RWPE1 (cell line): Measurements from ENCODE around the gene VRK2.
"Not testable (repeated sequence)": the region's sequence is repeated elsewhere in the genome, so short reads cannot be mapped to it uniquely, and the experiment has no call there.

Source experiments
- CTCF ChIA-PET: fragments of 350-600 bp; sonication (Branson Sonifier 250); formaldehyde crosslinking; extraction: SDS; loops from one replicate; lab custom pipeline; 2021; lab: Yijun Ruan, JAX
- POLR2A ChIA-PET: fragments of 400-600 bp; formaldehyde crosslinking; extraction: SDS; loops from one replicate; lab custom pipeline; 2020; ENCODE audit warnings: antibody characterized with exemption; ENCODE audit not compliant: low non-redundant PET; lab: Yijun Ruan, JAX
- DNase-seq: peaks from one replicate; pipeline ENCODE4 v3.0.0; 2012; ENCODE audit warnings: low spot score
- H3K27ac ChIP-seq: fragments of 450-650 bp; 2 replicates; pipeline ENCODE4 v1.5.1; 2017
- CTCF ChIP-seq: fragments of 450-650 bp; conservative IDR thresholded peaks from 2 replicates; pipeline ENCODE4 v1.5.1; 2017; ENCODE audit warnings: low read depth, mild to moderate bottlenecking

Gene VRK2

DNA sequence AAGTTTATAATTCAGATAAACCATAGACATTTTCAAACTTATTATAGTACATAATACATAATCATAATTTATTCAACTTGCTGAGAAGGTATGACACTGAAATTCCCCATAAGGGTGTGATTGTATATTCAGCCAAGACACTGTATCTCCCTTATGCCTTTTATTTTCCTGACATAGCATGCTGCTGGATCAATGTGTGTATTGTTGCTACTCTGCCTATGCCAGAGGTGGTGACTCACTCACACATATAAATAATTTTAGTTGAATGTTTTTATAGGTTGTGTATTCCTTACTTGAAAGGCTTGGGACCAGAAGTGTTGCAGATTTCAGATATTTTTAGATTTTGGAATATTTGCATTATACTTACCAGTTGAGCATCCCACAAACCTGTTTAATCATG lies 86.8 kb downstream of the VRK2 start:
- H3K27ac ChIP-seq, result no peak overlapping the region
- no peak for DNase-seq
- POLR2A ChIA-PET, result no interaction called here
- TF ChIP-seq CTCF, result no peak
- CTCF ChIA-PET, result no interaction called here

- no peak overlapping the region for H3K27ac ChIP-seq
- no peak for DNase-seq
- no peak for TF ChIP-seq CTCF
- POLR2A ChIA-PET, result no interaction called here
- CTCF ChIA-PET, result no interaction called here
These were observed 89.3 kb downstream of the VRK2 start for GRCh38 chr2:58135861-58136260.

- CTCF ChIA-PET, result no interaction called here
- no peak overlapping the region for H3K27ac ChIP-seq
- DNase-seq, result no peak
These were observed 90.6 kb downstream of the VRK2 start for GRCh38 chr2:58137221-58137620.

GRCh38 chr2:58137856-58138255 lies 91.2 kb downstream of the VRK2 start:
- TF ChIP-seq CTCF, result no peak
- POLR2A ChIA-PET, result no interaction called here
- CTCF ChIA-PET, result no interaction called here

More at GRCh38 chr2:58137221-58137620, 90.6 kb downstream of the VRK2 start:
- POLR2A ChIA-PET, result no interaction called here
- no peak for TF ChIP-seq CTCF

GRCh38 chr2:58138396-58139030 lies 91.9 kb downstream of the VRK2 start:
- no peak for TF ChIP-seq CTCF
- ChIA-PET POLR2A (no interaction called here), CTCF (no interaction called here)
- no peak overlapping the region for H3K27ac ChIP-seq
- no peak for DNase-seq

More at GRCh38 chr2:58137856-58138255, 91.2 kb downstream of the VRK2 start:
- H3K27ac ChIP-seq, result no peak overlapping the region
- no peak for DNase-seq

DNA sequence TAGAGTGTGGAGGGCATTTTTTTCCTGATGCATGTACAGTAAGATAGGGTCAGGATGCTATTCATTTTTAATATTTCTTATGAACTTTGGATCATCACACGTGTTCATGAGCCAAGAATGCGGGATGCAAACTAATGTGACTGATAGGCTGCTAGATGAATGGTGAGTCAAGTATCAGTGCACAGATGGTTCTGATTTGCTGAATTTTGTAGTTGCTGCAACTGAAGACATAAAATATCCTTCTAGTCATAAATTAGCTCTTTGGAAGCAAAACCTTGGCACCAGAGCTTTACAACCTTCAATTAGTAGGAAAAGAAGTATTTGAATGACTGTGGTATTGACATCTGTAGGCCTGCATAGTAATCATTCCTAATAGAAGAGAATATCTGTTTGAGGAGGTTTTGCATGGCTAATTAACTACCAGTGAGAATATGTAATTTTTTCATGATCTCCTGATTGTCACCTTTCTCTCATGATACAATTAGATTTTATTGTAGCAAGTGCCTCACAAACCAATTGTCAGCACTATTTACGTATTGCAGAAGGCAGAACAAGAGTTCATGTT lies 94.0 kb downstream of the VRK2 start:
- no peak overlapping the region for H3K27ac ChIP-seq
- ChIA-PET CTCF (no interaction called here), POLR2A (no interaction called here)
- TF ChIP-seq CTCF, result no peak
- no peak for DNase-seq

- H3K27ac ChIP-seq, POLR2A ChIA-PET, DNase-seq, CTCF ChIA-PET: not testable (repeated sequence)
These were observed 99.2 kb downstream of the VRK2 start for GRCh38 chr2:58145769-58146168.
